SK-N-SH (cell line): ENCODE measurements around the gene PARVG. TPM values are rescaled to one million over a fixed set of nuclear protein-coding genes. Genes with fewer than 3 reads are reported as not detected.

Source experiments
- CTCF ChIA-PET: fragments of 300-600, 350-600 bp; formaldehyde crosslinking; extraction: SDS; loops from one replicate; lab custom pipeline; 2021; lab: Yijun Ruan, JAX
- POLR2A ChIA-PET: fragments of 350-600 bp; sonication (Branson Sonifier 250); formaldehyde crosslinking; extraction: SDS; loops from one replicate; lab custom pipeline; 2020; ENCODE audit warnings: antibody characterized with exemption, inconsistent platforms; lab: Yijun Ruan, JAX
- DNase-seq: peaks from one replicate; pipeline ENCODE4 v3.0.0; 2012
- H2AFZ ChIP-seq: fragments of 200-600 bp; sonication (generic); 2 replicates; pipeline ENCODE4 v1.8.1; 2016; ENCODE audit warnings: antibody characterized with exemption, mild to moderate bottlenecking, low read depth
- H3F3A ChIP-seq: fragments of 200-600 bp; sonication (generic); replicated peaks from 2 replicates; pipeline ENCODE3; 2016; ENCODE audit warnings: antibody characterized with exemption, mild to moderate bottlenecking; ENCODE audit not compliant: insufficient read depth
- H3K27ac ChIP-seq, 2 experiments: fragments of 200-500 bp in 1 of 2; fragments of 200-600 bp in 1 of 2; sonication (Bioruptor generic) in 1 of 2; sonication (generic), shearing (Covaris generic) in 1 of 2; 2 replicates each; pipeline versions ENCODE4 v1.5.1 to v1.6.1; 2014 to 2016; ENCODE audit warnings: low read depth in 2 of 2, inconsistent platforms in 1 of 2, low read length in 1 of 2, mild to moderate bottlenecking in 1 of 2, mixed read lengths in 1 of 2
- H3K27me3 ChIP-seq: fragments of 200-600 bp; sonication (generic), shearing (Covaris generic); 2 replicates; pipeline ENCODE4 v1.6.1; 2016; ENCODE audit warnings: mixed run types; ENCODE audit not compliant: insufficient read depth
- H3K36me3 ChIP-seq, 2 experiments: fragments of 200-500 bp in 1 of 2; fragments of 200-600 bp in 1 of 2; sonication (Bioruptor generic) in 1 of 2; sonication (generic) in 1 of 2; replicated peaks in 1 of 2; 2 replicates each; pipeline versions ENCODE3 to v1.5.1; 2014 to 2016; ENCODE audit warnings: low read length in 1 of 2, mild to moderate bottlenecking in 1 of 2; ENCODE audit not compliant: insufficient read depth in 2 of 2, control insufficient read depth in 1 of 2
- H3K4me1 ChIP-seq, 2 experiments: fragments of 200-500 bp in 1 of 2; fragments of 200-600 bp in 1 of 2; sonication (Bioruptor generic) in 1 of 2; sonication (generic), shearing (Covaris generic) in 1 of 2; 2 replicates each; pipeline versions ENCODE4 v1.5.1 to v1.6.1; 2014 to 2016; ENCODE audit warnings: low read depth in 1 of 2, low read length in 1 of 2, mixed run types in 1 of 2; ENCODE audit not compliant: insufficient read depth in 2 of 2, control insufficient read depth in 1 of 2
- H3K4me2 ChIP-seq: fragments of 200-600 bp; sonication (generic), shearing (Covaris generic); 2 replicates; pipeline ENCODE4 v1.6.1; 2017; ENCODE audit warnings: mixed run types
- H3K4me3 ChIP-seq, 2 experiments: fragments of 200-500 bp in 1 of 2; fragments of 200-600 bp in 1 of 2; sonication (Bioruptor generic) in 1 of 2; sonication (generic), shearing (Covaris generic) in 1 of 2; 2 replicates each; pipeline versions ENCODE4 v1.5.1 to v1.8.1; 2014 to 2016; ENCODE audit warnings: low read depth in 2 of 2, inconsistent platforms in 1 of 2, low read length in 1 of 2, mild to moderate bottlenecking in 1 of 2, mixed read lengths in 1 of 2, moderate library complexity in 1 of 2
- H3K79me2 ChIP-seq: fragments of 200-600 bp; sonication (generic); 2 replicates; pipeline ENCODE4 v1.8.1; 2017; ENCODE audit warnings: mild to moderate bottlenecking; ENCODE audit not compliant: insufficient read depth
- H3K9ac ChIP-seq: fragments of 200-600 bp; sonication (generic); 2 replicates; pipeline ENCODE4 v1.6.1; 2017; ENCODE audit warnings: mixed run types
- H3K9me2 ChIP-seq: fragments of 200-600 bp; sonication (generic); 2 replicates; pipeline ENCODE4 v1.6.1; 2017; ENCODE audit warnings: mixed run types
- H3K9me3 ChIP-seq: fragments of 200-600 bp; sonication (generic); 2 replicates; pipeline ENCODE4 v1.6.1; 2017; ENCODE audit warnings: mixed run types, mild to moderate bottlenecking, moderate library complexity
- H4K20me1 ChIP-seq: fragments of 200-600 bp; sonication (generic); 2 replicates; pipeline ENCODE4 v1.6.1; 2017; ENCODE audit warnings: mild to moderate bottlenecking, mixed run types; ENCODE audit not compliant: insufficient read depth
- CHD2 ChIP-seq: fragments of 150-350 bp; IDR thresholded peaks from 2 replicates; pipeline ENCODE4 v1.6.1; 2018; ENCODE audit warnings: low read length; ENCODE audit not compliant: partially characterized antibody
- MEF2A ChIP-seq: IDR thresholded peaks from 2 replicates; pipeline ENCODE4 v1.4.0; 2012; ENCODE audit warnings: low read depth, borderline replicate concordance
- MXI1 ChIP-seq: IDR thresholded peaks from 2 replicates; pipeline ENCODE4 v1.6.1; 2012; ENCODE audit warnings: mild to moderate bottlenecking, low read depth, low read length, improper control_type of control experiment
- POLR2AphosphoS5 ChIP-seq: IDR thresholded peaks from 2 replicates; pipeline ENCODE4 v1.6.1; 2012; ENCODE audit warnings: low read depth, low read length
- SMC3 ChIP-seq: IDR thresholded peaks from 2 replicates; pipeline ENCODE4 v1.6.1; 2012; ENCODE audit warnings: low read depth, low read length, improper control_type of control experiment
- TEAD4 ChIP-seq: IDR thresholded peaks from 2 replicates; pipeline ENCODE4 v1.4.0; 2012; ENCODE audit warnings: mild to moderate bottlenecking, borderline replicate concordance; ENCODE audit not compliant: insufficient read depth
- YY1 ChIP-seq: IDR thresholded peaks from 2 replicates; pipeline ENCODE4 v1.4.0; 2012; ENCODE audit warnings: low read depth, mild to moderate bottlenecking
- WGBS: methylation state at CpG from one replicate; pipeline ENCODE4 v1.1.6; 2017; ENCODE audit warnings: low lambda C conversion rate; 5-methylcytosine and 5-hydroxymethylcytosine counted together
- polyA plus RNA-seq, 3 experiments: library from polyadenylated mRNA; depleted of rRNA; stranded (reverse); fragments of >200 nt; gene quantifications; 2 replicates each; pipeline ENCODE4 v1.2.3, GENCODE V29; 2012
- TF ChIP-seq, protein P1 (sequence below): IDR thresholded peaks from 2 replicates; pipeline ENCODE4 v1.4.0; 2012; ENCODE audit warnings: low read depth, borderline replicate concordance
- TF ChIP-seq, protein P2 (sequence below): IDR thresholded peaks from 2 replicates; pipeline ENCODE4; 2012
- TF ChIP-seq, protein P3 (sequence below): fragments of 200-600 bp; sonication (generic); IDR thresholded peaks from 2 replicates; pipeline ENCODE4 v1.6.1; 2017; ENCODE audit warnings: antibody characterized with exemption, mild to moderate bottlenecking, moderate library complexity
- TF ChIP-seq, protein P4 (sequence below): fragments of 150-350 bp; IDR thresholded peaks from 2 replicates; pipeline ENCODE4 v1.6.1; 2016; ENCODE audit warnings: mild to moderate bottlenecking, low read depth, low read length

PARVG gene
- polyA plus RNA-seq, 1 of the 3 experiments (the other 2 are of a cell fraction): 0.05 TPM

DNA sequence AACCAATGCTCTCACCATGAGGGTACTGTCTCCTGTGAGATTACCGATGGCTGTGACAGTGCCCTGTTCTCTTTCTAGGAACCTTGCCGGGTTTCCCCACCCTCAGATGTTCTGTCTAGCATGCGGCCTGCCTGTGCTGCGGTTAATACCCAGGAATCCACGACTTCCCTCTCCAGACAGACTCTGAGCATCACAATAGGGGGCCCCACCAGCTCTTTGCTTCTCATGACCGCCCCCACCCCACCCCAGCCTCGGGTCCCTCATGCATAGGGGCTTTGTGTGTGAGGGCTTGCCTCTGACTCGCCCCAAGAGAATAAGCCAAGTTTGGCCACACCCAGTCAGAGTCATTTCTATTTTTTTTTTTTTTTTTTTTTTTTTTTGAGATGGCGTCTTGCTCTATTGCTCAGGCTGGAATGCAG is 10.3 kb downstream of the PARVG start:
- Histone ChIP-seq H3K9me3 (no peaks in the 10 kb centered on the region), H3K4me1 (peaks cover 0 to under 1% of the 10 kb centered on the region in 2 experiments; a peak in 1 of 4 replicates), H3K79me2 (no peaks in the 10 kb centered on the region), H3F3A (no peaks in the 10 kb centered on the region), H3K27ac (no peak overlapping the region), H3K9ac (no peak overlapping the region), H3K27me3 (no peaks in the 10 kb centered on the region; the same call in 1 of the 2 replicates), H2AFZ (no peak overlapping the region), H3K9me2 (no peaks in the 10 kb centered on the region), H4K20me1 (no peaks in the 10 kb centered on the region), H3K36me3 (no peaks in the 10 kb centered on the region), H3K4me2 (no peak overlapping the region), H3K4me3 (no peak overlapping the region)
- POLR2A ChIA-PET: no interaction called here
- CTCF ChIA-PET: no interaction called here
- DNase-seq: no peak
- WGBS: 76% methylated on average over 9 of the region's 9 CpGs
- TF ChIP-seq SMC3: no peak
- no peak for TF ChIP-seq TEAD4
- TF ChIP-seq YY1: no peak
- TF ChIP-seq, protein P1, sequence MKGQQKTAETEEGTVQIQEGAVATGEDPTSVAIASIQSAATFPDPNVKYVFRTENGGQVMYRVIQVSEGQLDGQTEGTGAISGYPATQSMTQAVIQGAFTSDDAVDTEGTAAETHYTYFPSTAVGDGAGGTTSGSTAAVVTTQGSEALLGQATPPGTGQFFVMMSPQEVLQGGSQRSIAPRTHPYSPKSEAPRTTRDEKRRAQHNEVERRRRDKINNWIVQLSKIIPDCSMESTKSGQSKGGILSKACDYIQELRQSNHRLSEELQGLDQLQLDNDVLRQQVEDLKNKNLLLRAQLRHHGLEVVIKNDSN: no peak
- TF ChIP-seq, protein P2, sequence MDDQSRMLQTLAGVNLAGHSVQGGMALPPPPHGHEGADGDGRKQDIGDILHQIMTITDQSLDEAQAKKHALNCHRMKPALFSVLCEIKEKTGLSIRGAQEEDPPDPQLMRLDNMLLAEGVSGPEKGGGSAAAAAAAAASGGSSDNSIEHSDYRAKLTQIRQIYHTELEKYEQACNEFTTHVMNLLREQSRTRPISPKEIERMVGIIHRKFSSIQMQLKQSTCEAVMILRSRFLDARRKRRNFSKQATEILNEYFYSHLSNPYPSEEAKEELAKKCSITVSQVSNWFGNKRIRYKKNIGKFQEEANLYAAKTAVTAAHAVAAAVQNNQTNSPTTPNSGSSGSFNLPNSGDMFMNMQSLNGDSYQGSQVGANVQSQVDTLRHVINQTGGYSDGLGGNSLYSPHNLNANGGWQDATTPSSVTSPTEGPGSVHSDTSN: no peak
- no peak for TF ChIP-seq MEF2A
- TF ChIP-seq, protein P3, sequence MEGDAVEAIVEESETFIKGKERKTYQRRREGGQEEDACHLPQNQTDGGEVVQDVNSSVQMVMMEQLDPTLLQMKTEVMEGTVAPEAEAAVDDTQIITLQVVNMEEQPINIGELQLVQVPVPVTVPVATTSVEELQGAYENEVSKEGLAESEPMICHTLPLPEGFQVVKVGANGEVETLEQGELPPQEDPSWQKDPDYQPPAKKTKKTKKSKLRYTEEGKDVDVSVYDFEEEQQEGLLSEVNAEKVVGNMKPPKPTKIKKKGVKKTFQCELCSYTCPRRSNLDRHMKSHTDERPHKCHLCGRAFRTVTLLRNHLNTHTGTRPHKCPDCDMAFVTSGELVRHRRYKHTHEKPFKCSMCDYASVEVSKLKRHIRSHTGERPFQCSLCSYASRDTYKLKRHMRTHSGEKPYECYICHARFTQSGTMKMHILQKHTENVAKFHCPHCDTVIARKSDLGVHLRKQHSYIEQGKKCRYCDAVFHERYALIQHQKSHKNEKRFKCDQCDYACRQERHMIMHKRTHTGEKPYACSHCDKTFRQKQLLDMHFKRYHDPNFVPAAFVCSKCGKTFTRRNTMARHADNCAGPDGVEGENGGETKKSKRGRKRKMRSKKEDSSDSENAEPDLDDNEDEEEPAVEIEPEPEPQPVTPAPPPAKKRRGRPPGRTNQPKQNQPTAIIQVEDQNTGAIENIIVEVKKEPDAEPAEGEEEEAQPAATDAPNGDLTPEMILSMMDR: no peak
- TF ChIP-seq MXI1: no peak
- TF ChIP-seq, protein P4, sequence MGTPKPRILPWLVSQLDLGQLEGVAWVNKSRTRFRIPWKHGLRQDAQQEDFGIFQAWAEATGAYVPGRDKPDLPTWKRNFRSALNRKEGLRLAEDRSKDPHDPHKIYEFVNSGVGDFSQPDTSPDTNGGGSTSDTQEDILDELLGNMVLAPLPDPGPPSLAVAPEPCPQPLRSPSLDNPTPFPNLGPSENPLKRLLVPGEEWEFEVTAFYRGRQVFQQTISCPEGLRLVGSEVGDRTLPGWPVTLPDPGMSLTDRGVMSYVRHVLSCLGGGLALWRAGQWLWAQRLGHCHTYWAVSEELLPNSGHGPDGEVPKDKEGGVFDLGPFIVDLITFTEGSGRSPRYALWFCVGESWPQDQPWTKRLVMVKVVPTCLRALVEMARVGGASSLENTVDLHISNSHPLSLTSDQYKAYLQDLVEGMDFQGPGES: no peak

DNA sequence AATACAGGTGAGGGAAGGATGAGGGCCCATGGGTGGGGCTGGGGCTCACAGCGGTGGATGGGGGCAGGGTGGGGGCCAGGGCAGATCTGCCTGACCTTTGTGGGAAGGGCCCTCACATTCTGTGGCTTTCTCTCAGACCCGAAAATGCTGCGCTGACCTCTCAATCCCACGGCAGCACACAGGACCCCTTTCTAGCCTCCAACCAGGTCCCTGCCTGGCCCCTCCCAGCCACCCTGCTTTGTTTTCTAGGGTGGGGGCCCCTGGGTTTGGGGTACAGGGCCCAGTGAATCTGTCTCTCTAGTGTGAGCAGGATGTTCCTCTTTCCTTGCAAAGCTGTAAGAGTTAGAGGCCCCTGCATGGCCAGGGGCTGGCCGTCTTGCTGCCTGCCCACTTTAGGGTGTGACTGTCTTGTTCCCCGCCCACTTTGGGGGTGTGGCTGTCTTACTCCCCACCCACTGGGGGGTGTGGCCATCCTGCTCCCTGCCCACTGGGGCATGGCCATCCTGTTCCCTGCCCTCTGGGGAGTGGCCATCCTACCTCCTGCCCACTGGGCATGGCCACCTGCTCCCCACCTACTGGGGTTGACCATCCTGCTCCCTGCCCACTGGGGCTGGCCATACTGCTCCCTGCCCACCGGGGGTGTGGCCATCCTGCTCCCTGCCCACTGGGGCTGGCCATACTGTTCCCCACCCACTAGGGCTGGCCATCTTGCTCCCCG is 11.5 kb downstream of the PARVG start:
- POLR2A ChIA-PET: no interaction called here

More for the DNA sequence above, 11.5 kb downstream of the PARVG start:
- no peaks in the 10 kb centered on the region for H3F3A ChIP-seq
- H3K27ac ChIP-seq: no peak overlapping the region
- H3K4me1 ChIP-seq: peaks cover 0 to 11% of the 10 kb centered on the region in 2 experiments; a peak in 1 of 4 replicates
- CTCF ChIA-PET: no interaction called here
- whole genome bisulfite sequencing: 100% methylated on average over 1 of the region's 8 CpGs
- no peaks in the 10 kb centered on the region for H3K9me2 ChIP-seq
- H3K79me2 ChIP-seq: no peaks in the 10 kb centered on the region
- H4K20me1 ChIP-seq: no peaks in the 10 kb centered on the region
- no peak overlapping the region for H3K4me3 ChIP-seq
- no peak overlapping the region for H3K4me2 ChIP-seq
- no peaks in the 10 kb centered on the region for H3K9me3 ChIP-seq
- TF ChIP-seq CHD2: no peak
- TF ChIP-seq POLR2AphosphoS5: no peak
- no peaks in the 10 kb centered on the region; the same call in 1 of the 2 replicates for H3K27me3 ChIP-seq
- H3K9ac ChIP-seq: no peak overlapping the region
- no peak overlapping the region for H2AFZ ChIP-seq
- peak; percentile 70 for DNase-seq
- no peaks in the 10 kb centered on the region for H3K36me3 ChIP-seq
